ENCODE measurements around the gene GMPPB.

DNA sequence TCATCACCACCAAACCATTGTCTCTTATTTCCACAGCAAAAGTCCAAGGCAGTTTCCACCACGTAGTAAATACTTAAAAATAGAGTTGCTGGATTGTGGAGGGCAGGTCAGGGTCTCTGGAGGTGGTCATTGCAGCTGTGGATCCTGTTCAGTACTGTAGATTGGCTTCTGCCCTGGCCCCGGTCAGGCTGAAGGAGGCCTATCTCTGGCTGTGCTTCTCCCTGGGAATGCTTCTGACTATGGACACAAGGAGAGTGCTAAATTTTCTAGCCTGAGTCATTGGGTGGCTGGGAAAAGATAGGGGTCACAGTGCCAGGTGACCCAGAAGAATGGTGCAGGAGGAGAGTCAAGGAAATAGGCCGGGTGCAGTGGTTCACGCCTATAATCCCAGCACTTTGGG, 26.3 kb upstream of the GMPPB start:
- TF ChIP-seq EZH2 (IDR thresholded peaks at IDR 0.05) (no peak), POLR2AphosphoS5 (IDR thresholded peaks at IDR 0.05; ENCODE audit: borderline replicate concordance, low read depth, low read length) (no peak), FOXP2 (optimal IDR thresholded peaks at IDR 0.05; ENCODE audit: control extremely low read depth, extremely low read length, insufficient read depth) (no peak)

Measured in SK-N-MC (cell line).